Activated effector memory CD4-positive, alpha-beta T cell treated with anti-CD3 and anti-CD28 coated beads, Interleukin-2, amount 50 U/mL, for 16 hours (primary cell): ENCODE data around the gene RFNG.

Source experiments
- DNase-seq: peaks from one replicate; pipeline ENCODE4 v3.0.0-alpha.2; 2020

Gene RFNG

DNA sequence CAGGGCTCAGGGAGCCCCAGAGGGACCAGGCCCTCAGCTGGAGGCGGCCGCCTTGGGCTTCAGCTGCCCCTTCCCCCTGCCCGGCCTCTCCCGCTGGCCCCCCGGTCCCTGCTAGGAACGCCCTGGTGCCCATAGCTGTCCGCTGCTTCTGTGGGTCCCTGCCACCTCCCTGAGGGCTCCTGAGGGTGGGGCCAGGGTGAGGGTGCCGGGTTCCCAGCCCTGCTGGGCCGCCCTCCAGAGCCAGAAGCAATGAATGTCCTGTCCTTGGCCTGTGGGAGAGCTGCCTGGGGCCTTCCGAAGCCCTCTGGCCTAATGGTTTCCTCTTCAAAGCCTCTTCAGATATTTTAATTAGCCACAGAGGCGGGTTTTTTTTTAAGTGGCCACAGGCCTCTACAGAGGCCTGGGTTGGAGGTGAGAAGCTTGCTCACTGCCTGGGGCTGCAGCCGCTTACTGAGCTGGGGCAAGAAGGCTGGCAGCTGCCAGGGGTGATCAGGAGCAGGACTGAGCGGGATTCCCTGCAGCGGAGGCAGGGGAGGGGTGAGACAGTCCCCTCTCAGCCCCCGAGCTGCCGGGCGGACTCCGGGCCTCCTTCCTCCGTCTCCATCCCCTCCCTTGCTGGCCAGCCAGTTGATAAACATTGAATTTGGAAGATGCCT, 38.8 kb downstream of the RFNG start:
- DNase-seq: no peak

DNA sequence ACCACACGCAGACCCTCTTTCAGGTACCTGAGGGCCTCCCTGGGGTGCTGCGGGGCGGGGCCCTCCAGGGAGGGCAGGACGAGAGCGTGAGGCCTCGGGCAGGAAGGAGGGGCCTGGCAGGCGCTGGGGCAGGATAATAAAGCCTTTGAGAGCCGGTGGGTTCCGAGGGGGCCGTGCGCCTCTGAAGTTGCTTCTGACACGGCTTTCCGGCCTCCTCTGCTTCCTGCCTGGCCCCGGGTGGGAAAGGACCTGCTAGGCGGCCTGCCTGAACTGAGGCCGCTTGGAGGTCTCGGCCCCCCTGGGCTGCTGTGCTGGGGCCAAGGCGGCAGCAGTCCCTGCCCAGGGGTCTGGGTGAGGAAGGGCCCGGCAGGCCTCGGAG, 39.4 kb downstream of the RFNG start:
- DNase-seq: no peak

DNA sequence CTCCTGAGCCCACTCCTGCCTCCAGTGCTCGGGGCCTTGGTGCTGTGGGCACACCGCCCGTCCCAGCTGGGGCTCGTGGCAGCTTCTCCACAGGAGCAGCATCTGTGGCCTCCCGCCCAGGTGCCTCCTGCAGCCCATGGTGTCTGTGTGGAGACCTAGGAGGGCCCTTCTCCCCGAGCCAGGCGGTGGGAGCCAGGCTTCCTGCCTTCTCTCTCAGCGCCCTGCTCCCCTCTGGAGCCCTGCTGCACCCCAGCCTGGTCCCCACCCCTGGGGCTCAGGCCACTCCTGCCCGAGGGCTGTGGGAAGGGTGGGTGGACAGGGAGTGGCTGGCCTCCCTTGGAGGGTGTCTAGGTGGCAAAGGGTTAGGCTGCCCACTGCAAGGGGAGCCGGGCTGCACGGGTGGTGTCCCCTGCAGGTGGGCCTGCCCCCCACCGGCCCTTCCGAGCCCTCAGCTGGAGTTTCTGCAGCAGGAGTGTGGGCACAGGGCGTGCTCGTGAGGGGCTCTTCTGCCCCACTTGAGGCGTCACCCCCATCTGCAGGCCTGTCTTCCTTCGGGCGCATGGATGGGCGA, 39.9 kb downstream of the RFNG start:
- DNase-seq: no peak

DNA sequence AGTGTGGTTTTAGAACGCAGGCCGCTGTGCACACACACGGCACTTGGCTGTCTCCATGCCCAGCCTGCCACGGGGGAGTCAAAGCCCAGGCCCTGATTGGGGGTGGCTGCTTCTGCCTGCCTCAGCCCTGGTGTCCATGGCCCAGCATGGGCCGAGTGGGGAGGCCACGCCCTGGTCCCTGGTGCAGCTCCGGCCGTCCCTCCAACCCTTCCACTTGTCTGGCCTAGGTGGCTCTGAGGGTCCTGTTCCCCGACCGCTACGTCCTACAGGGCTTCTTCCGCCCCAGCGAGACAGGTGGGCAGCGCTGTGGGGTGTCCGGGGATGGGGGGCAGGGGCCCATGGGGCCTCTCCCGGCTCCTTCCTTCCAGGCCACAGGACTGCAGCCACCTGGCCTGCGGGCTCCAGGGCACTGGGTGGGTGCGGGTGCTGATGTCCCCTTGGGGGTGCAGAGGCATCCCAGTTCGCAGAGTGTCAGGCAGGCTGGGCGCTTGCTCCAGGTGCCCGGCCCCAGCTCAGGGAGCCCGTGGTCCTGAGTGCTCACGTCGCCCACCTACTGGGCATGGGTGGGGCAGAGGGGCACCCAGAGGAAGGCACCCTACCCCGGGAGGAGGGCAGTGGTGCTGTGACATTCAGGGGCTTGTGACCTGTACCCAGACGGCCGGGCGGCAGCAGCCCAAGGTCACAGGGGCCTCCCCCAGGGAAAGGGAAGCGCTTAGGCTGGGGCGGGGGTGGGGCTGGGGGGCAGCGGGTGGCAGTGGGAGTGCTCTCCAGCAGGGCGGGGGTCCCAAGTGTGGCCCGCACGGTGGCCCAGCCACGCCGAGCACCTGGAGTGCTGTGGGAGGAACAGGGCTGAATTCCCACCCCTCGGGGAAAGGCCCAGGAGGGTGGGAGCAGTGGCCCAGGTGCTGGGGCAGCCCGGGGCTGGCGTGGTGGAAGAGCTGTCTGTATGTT, 40.8 kb downstream of the RFNG start:
- DNase-seq: no peak

DNA sequence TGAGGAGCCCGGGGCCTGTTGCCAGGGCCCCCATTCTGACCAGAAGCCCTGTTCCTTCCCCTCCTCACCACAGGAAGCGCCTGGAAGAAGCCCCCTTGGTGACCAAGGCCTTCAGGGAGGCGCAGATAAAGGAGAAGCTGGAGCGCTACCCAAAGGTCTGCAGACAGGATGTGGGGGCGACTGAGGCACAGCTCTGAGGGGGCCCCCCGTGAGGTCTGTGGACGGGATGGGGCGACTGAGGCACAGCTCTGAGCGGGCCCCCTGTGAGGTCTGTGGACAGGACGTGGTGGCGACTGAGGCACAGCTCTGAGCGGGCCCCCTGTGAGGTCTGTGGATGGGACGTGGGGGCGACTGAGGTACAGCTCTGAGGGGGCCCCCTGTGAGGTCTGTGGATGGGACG, 42.2 kb downstream of the RFNG start:
- DNase-seq: no peak

DNA sequence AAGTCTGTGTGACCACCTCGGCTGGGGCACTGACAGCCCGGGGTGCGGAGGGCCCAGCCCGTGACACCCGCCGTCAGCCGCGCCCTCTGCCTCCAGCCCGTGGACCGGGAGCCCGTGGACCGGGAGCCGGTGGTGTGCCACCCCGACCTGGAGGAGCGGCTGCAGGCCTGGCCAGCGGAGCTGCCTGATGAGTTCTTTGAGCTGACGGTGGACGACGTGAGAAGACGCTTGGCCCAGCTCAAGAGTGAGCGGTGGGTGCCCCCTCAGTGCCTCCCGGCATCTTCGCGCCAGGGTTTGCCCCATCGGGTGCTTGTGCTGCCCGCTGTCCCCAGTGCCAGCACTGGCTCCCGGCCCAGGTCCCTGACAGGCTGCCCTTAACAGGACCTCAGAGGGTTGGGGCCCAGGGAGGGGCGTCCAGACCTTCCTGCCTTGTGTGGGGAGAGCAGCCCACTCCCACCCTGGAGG, 42.6 kb downstream of the RFNG start:
- DNase-seq: no peak

DNA sequence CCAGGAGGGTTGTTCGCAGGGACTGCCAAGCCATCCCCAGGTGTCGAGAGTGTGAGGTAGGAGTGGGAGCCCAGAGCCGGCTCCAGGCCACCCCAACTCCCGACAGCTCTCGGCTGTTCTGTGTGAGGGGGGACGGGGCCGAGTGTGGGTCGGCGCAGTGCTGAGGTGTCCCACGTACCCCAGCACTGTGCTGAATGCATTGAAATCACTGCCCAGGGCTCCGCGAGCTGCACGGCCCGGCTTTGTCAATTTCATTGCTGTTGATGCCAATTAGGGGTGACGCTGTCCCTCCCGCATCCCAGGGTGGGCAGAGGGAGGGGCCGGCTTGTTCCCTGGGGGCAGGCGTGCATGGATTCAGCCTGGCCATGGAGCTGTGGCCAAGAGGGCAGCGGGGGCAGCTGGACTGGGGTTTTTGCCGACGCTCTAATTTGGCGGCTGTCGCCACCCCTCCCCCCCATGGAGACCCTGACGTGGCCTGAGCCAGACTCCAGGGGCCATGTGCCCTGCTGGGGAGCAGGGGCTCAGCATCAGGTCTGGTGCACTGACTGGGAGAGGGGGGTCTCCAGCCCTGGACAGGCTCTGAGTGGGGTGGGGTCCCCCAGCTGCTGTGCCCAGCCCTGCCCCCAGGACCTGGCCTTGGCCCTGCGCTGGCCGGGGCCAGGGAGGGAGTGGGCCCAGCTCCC, 43.2 kb downstream of the RFNG start:
- DNase-seq: no peak

DNA sequence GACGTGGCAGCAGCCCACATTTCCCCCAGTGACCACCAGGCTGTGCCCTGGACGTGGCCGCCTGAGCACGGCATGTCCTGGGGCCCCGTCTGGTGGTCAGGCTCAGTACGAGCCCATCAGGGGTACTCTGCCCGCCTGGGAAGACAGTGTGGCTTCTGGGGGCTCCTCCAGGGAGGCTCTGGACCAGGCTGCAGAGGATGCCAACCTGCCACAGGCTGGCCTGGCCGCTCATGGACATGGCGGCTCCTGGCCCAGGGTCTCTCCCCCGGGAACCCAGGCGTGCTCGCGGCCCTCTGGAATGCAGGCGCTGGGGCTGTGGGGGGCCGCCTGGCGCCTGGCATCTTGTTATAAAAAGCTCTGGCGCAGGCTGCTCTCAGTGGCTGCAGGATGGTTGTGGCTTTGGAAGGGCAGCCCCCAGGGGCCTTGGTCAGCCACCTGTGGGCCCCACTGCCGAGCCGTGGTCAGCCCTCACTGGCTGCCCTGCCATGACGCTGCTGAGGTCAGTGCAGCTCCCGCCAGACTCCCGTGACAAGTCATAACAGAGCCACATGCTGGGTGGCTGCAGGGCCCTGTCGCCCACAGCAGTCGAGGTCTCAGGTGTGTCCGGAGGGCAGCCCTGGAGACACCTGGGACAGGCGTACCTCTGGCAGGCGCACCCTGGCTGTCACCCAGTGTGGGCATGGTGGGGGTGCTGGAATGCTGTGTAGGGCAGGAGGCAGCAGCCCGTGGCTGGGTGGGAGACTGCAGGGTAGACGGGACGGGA, 43.9 kb downstream of the RFNG start:
- DNase-seq: no peak

DNA sequence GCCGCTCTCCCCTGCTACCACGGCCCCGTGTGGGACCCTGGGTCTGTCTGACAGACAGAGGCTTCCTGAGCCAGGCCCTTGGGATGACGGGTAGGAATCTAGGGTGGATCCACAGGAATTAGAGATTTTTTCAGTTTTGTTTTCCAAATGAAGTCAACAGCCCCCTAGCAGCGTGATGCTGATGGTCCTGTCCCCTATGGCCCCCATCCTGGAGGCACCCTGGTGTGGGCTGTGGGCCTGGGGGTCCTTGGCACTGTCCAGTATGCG, 44.5 kb downstream of the RFNG start:
- DNase-seq: no peak

DNA sequence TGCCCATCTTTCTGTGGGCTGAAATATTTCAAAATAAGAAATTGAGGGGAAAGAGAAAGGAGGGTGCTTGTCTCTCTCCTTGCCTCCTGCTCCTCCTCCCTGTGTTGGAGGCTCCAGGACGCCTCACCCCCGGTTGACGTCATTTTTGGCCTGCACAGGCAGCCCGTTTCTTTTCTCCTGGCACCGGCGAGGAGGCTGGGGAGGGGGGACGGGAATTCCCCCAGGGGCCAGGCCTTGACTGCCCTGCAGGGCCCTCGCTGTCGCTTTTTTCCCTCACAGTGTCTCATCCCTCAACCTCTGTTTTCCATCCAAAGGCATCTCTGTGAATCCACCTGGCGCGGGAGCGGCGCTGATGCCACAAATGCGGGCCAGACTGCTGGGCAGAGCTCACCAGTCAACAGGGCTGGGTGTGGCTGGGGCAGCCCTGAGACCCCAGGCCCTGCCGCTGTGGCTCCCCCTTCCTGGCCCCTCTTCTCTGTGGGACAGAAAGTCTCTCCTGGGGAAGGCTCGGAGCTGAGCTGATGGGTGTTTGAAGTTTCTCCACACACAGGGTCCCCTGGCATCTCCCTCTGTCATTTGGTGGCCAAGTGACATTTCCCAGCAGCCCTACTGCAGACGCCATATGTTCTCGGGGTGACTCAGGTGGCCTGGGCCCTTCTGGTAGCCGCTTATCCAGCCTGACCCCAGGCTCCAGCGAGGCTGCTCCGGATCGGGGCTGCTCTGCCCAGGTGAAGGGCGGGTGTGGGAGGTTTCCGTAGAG, 45.0 kb downstream of the RFNG start:
- DNase-seq: no peak

DNA sequence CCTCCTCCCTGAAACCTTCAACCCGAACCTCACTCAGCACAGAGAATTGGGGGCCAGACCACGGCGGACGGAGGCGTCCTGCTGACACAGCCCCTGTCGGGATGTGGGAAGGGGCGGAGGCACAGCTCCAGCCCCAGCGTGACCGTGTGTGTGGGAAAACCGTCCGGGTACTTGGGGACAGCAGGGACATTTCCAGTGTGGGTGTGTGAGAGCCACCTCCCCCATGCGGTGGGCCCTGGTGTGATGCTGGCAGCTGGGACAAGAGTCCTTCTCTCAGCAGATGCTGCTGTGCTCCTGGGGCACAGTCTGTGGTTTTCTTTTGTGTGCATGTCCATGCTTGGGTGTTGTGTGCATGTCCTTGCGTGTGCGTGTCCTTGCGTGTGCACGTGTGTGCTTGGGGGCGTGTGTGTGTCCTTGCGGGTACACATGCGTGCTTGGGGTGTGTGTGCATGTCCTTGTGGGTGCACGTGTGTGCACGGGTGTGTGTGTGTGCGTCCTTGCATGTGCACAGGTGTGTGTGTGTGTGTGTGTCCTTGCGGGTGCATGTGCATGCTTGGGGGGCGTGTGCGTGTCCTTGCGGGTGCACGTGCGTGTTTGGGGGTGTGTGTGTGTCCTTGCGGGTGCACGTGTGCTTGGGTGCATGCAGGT, 45.8 kb downstream of the RFNG start:
- DNase-seq: no peak

DNA sequence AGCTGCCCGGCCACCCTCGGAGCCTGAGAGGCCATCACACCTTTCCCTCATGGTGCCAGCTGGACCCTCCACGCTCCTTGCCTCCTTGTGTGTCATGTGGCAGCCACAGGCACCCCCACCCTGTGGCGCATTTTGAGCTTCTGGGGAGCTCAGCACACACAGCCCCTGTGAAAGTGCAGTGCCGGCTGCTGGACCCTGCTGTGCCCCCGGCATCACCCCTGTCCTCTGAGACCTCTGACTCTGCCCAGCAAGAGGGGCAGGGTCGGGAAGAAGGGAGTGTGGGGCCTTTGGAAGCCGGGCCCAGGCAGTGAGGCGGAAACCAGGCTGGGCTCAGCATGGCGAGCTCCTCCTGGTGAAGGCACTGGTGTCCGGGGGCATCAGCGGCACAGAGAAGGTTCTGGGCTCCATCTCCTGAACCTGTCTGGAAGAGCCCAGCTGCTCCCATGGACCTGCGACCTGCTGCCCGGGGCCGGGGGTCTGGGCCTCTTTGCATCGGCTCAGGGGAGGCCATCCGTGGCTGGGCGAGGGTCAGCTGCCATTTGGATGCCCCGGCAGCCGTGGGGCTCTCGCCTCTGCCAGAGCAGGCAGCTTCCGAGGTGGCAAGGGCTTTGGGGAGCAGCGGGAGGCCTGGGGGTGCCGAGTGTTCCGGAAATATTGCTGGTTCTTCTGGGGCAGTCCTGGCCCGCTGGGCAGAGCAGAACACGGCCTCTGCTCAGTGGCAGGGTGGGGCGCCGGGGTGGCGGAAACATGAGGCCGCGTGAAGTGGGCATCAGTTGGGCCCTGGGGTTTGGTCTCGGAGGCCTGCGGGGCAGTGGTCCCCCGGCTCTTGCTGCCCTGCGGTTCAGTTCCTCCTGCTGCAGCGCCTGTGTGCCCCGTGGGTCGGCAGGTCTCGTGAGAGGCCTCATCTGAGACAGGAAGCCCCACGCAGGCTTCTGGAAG, 46.8 kb downstream of the RFNG start:
- no peak for DNase-seq

DNA sequence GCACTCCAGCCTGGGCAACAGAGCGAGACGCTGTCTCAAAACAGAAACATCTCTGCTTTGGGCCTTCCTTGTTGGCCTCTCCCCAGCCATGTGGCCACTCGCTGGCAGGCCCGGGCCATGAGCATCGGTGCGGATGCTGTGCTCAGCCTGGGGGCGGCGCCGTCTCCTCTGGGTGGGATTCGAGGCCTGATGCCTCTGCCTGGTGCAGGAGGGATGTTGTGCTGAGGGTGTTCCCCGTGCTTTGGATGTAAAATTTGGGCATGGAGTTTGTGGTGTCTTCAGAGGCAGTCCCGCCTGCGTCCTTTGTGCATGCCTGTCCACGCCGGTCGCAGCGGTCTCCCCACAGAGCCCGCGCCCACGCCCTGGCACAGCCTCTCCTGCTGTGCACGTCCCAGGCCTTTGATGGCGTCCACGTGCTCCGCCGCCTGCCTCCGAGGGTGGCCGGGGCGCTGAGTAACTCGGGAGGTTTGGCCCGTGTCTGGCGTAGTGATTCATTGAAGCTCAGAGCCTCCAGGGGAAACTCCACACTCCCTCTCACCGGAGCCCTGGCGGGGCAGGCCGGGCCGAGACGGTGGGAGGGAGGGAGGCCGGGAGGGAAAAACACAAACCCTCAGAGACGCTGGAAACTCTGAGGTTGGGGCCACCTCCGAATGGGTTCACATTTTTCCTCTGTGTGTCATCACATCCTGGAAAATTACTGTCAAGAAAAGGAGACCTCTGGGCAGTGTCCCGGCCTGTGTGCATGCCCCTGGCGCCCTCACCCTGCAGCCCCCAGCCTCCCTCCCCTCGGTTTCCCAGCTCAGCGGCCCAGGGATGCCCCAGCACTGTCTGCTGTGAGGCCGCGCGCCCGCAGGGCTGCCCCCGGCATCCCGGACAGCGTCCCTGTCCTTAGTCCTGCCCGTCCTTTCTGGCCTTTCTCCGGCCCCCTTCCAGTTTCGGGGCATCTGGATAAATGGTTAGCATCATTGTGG, 47.9 kb downstream of the RFNG start:
- peak; percentile 81 for DNase-seq

DNA sequence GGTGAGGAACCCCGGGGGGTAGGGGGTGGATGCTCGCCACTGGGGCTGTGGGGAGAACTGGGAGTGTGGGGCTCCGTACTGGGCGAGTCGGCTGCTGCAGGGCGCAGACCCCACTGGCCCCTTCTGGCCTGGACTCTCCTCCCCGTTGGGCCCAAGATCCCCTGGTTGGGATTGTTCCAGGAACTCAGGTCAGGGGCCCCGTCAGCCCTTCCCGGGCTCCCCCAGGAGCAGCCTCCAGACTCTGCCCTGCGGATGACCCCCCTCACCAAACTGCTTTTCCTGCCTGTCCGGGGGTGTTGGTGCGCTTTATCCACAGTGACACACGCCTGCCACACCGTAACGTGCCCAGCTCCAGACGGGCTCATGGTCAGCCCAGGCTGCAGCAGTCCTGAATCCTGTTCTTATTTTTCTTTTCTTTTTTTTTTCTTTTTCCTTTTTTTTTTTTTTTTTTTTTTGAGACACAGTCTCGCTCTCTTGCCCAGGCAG, 50.0 kb downstream of the RFNG start:
- DNase-seq: no peak

DNA sequence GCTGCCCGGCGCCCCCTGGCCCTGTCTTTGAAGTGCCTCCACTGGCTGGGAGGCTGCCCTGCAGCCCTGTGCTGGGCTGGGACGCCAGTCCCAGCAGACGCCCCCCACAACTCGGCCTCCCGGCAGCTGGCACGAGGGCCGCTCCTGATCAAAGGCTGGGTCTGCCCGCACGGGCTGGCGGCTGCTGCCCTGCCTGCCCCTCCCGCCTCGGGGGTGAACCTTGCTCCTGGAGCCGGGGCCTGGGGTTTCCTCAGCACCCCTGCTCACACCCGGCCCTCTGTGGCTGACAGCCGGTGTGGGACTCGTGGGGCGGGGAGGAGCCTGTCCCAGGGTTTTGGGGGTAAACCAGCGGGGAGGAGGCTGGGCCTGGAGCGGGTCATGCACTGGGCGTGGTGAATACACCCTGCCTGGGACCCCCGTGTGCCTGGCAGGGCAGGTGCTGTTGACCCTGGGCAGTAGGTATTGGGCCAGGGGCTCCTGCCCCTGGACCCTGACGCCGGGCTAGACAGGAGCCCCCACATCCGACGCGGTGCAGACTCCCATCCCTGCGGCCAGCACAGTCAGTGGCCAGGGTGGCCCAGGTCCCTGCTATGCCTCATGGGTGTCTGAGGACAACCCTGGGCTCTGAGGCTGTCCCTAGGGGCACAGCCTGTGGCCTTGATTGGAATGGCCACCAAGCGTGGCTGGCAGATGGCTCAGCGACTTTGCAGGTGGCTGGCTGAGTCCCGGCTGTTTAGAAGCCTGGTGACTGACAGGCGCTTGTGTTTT, 50.6 kb downstream of the RFNG start:
- DNase-seq: no peak

DNA sequence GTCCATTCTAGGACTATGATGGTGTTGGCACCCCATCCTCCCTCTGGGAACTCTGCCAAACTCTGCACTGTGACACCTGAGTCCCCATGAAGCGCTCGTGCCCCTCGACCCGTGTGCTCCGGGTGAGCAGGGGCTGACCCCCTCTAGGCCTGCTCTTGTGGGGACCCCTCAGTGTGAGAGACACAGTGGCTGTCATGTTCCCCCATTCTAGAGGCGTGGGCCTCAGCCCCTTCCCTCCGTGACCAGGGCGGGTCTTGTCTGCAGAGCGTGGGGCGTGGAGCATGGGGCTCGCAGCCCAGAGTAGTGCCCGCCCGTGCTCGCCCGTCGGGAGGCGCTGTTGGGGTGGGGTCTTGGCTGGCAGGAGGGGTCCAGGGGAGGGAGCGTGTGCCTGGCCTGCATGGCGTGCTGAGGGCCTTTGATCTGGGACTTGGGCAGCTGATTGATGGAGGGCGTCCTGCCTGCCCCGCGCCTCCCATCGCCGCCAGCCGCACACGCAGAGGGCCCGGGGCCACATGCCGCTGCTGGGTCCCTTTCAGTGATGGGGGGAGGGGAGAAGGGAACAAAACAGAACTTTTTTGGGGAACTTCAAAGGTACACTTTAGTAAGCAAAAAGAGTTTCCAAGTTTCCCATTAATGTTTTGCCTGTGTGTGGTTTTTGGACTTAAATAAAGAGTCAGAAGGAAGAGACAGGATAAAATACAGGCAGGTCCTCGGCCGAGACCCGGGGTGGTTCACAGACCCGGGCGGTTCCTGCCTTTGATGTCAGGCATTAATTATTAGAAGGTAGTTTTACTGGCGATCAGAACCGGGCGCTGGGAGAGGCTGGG, 51.4 kb downstream of the RFNG start:
- DNase-seq: no peak

DNA sequence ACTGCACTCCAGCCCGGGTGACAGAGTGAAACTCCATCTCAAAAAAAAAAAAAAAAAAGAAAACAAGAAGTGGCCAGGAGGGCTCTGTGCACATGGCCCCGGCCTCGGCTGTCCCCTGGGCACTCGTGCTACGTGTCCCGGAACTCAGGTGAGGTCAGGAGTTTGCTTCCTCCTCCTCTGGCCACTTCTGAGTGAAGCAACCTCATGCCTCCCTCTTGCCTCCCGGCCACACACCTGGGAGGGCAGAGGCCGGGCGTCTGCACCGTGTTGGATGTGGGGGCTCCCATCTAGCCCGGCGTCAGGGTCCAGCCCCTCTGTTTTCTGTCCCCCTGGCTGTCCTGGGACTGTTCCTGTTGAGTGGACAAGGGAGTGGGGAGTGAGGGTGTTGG, 52.0 kb downstream of the RFNG start:
- DNase-seq: no peak
